Upper lobe of right lung (tissue), 1 donor: ENCODE measurements around the gene RNF213. TPM values are rescaled to one million over a fixed set of nuclear protein-coding genes. Genes with fewer than 3 reads are reported as not detected.
"Not testable (repeated sequence)": the region's sequence is repeated elsewhere in the genome, so short reads cannot be mapped to it uniquely, and the experiment has no call there.

Experiments used
- ATAC-seq: fragments of 200-7000 bp; cut with Tn5 transposase; one replicate; pipeline ENCODE4 v1.9.1; 2020; ENCODE audit warnings: mild to moderate bottlenecking, moderate library complexity
- DNase-seq: peaks from one replicate; pipeline ENCODE4 v3.0.0-alpha.2; 2020
- H3K27ac ChIP-seq: fragments of 200-600 bp; one replicate; pipeline ENCODE4 v1.8.0; 2022
- H3K27me3 ChIP-seq: fragments of 200-600 bp; one replicate; pipeline ENCODE4 v1.8.0; 2022; ENCODE audit warnings: mild to moderate bottlenecking
- H3K36me3 ChIP-seq: fragments of 200-600 bp; one replicate; pipeline ENCODE4 v1.8.0; 2022
- H3K4me1 ChIP-seq: fragments of 200-600 bp; one replicate; pipeline ENCODE4 v1.8.0; 2022
- H3K4me3 ChIP-seq: fragments of 200-600 bp; one replicate; pipeline ENCODE4 v1.8.0; 2022; ENCODE audit warnings: mild to moderate bottlenecking
- H3K9me3 ChIP-seq: fragments of 200-600 bp; one replicate; pipeline ENCODE4 v1.8.0; 2022
- intact Hi-C: fragments of 100-400 bp; cut with DNase I; formaldehyde crosslinking; loops from one replicate; pipeline ENCODE4 v1.11.0; 2022
- total RNA-seq: library from RNA; stranded (reverse); fragmentation: NEBNext Ultra II Directional; extraction: Animal tissue kit (Norgen Biotek cat#: 25700); gene quantifications from one replicate; pipeline ENCODE4 v1.2.1, GENCODE V29; 2021
- TF ChIP-seq, protein P1 (sequence below): fragments of 200-600 bp; IDR thresholded peaks from one replicate; pipeline ENCODE4 v1.8.0; 2022; ENCODE audit warnings: antibody characterized with exemption
- donor health status: DM: no; HTN: yes; CAD: no; lungs with severe emphysema.

RNF213 gene
- total RNA-seq, 1 donor from 2014 or later, result 236 TPM

- peak; percentile 49 for ATAC-seq
- no peak for DNase-seq
- H3K36me3 ChIP-seq, result peaks cover 52% of the 10 kb centered on the region
- TF ChIP-seq, protein P1, sequence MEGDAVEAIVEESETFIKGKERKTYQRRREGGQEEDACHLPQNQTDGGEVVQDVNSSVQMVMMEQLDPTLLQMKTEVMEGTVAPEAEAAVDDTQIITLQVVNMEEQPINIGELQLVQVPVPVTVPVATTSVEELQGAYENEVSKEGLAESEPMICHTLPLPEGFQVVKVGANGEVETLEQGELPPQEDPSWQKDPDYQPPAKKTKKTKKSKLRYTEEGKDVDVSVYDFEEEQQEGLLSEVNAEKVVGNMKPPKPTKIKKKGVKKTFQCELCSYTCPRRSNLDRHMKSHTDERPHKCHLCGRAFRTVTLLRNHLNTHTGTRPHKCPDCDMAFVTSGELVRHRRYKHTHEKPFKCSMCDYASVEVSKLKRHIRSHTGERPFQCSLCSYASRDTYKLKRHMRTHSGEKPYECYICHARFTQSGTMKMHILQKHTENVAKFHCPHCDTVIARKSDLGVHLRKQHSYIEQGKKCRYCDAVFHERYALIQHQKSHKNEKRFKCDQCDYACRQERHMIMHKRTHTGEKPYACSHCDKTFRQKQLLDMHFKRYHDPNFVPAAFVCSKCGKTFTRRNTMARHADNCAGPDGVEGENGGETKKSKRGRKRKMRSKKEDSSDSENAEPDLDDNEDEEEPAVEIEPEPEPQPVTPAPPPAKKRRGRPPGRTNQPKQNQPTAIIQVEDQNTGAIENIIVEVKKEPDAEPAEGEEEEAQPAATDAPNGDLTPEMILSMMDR, result no peak
- intact Hi-C loops, result no loop called here
- H3K27me3 ChIP-seq, result no peaks in the 10 kb centered on the region
- H3K9me3 ChIP-seq, result no peaks in the 10 kb centered on the region
- no peak overlapping the region for H3K4me3 ChIP-seq
- H3K27ac ChIP-seq, result peak overlapping the region; percentile 42
- peaks cover 11% of the 10 kb centered on the region for H3K4me1 ChIP-seq
Observed at GRCh38 chr17:80395402-80396151, 134.9 kb downstream of the RNF213 start.

DNA sequence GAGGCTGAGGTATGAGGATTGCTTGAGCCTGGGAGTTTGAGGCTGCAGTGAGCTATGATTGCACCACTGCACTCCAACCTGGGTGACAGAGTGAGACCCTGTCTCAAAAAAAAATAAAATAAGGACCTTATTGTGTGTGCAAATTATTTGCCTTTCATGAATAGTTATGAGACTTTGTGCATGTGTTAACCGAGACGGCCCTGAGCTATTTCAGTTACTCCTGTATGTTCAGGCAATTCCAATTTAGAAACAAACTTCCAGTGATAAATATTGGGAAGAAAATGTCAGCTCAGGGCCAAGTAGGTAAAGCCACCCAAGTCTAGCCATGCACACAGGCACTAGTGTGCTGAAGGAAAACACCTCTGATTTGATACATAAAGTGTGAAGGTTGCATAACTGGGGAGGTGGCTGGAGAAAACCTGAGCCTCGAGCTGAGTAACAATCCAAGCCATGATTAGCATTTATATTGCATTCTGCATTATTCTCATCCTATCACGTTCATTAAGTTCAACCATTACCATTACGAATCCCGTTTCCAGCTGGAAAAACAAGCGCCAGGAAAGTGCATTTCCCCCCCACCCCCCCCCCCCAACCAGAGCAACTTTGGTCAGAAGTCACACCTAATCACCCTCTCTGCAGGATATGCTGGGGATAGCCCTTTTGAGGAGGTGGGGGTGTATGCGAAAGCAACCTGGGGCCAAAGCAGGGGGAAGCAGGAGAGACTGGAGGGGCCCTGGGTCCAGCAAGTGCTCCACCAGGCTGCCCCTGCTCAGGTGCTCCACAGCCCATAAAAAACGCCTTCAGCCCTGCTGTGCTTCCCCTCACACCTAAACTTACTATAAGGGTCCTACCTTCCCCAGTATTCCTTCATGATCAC is 135.7 kb downstream of the RNF213 start:
- no peak for DNase-seq
- Histone ChIP-seq H3K27ac (no peak overlapping the region), H3K4me3 (no peak overlapping the region), H3K27me3 (no peaks in the 10 kb centered on the region), H3K36me3 (peaks cover 43% of the 10 kb centered on the region), H3K4me1 (peaks cover 11% of the 10 kb centered on the region), H3K9me3 (no peaks in the 10 kb centered on the region)
- TF ChIP-seq, protein P1, result no peak
- intact Hi-C loops, result no loop called here
- peak; percentile 33 for ATAC-seq

- peaks cover 11% of the 10 kb centered on the region for H3K4me1 ChIP-seq
- no peak overlapping the region for H3K4me3 ChIP-seq
- peaks cover 39% of the 10 kb centered on the region for H3K36me3 ChIP-seq
- H3K9me3 ChIP-seq, result no peaks in the 10 kb centered on the region
- no peaks in the 10 kb centered on the region for H3K27me3 ChIP-seq
- TF ChIP-seq, protein P1, result no peak
- ATAC-seq (peak; percentile 44), DNase-seq (no peak)
- intact Hi-C loops, result no loop called here
- H3K27ac ChIP-seq, result no peak overlapping the region
Observed at GRCh38 chr17:80397034-80397387, 136.4 kb downstream of the RNF213 start.

DNA sequence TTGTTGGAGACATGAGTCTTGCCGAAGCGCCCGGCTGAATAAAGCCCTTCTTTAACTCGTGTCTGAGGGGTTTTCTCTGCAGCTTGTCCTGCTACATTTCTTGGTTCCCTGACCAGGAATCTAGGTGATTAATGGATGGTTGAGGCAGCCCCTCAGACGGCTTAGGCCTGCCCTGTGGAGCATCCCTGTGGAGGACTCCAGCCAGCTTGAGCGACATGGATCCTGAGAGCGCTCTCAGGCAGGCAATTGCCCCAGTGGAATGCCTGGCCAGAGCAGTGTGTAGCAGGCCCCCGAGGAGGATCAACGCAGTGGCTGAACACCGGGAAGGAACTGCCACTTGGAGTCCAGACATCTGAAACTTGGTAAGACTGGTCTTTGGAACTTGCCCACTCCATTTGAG is 137.0 kb downstream of the RNF213 start:
- no peak overlapping the region for H3K4me3 ChIP-seq
- TF ChIP-seq, protein P1, result no peak
- H3K27ac ChIP-seq, result no peak overlapping the region
- ATAC-seq (no peak), DNase-seq (no peak)
- intact Hi-C loops, result no loop called here
- H3K4me1 ChIP-seq, result peaks cover 11% of the 10 kb centered on the region
- no peaks in the 10 kb centered on the region for H3K27me3 ChIP-seq
- peaks cover 32% of the 10 kb centered on the region for H3K36me3 ChIP-seq
- H3K9me3 ChIP-seq, result no peaks in the 10 kb centered on the region

- H3K27ac ChIP-seq, ATAC-seq, intact Hi-C loops, H3K4me1 ChIP-seq, H3K4me3 ChIP-seq, DNase-seq, H3K27me3 ChIP-seq, H3K36me3 ChIP-seq, H3K9me3 ChIP-seq: not testable (repeated sequence)
Observed at GRCh38 chr17:80401086-80401485, 140.4 kb downstream of the RNF213 start.

DNA sequence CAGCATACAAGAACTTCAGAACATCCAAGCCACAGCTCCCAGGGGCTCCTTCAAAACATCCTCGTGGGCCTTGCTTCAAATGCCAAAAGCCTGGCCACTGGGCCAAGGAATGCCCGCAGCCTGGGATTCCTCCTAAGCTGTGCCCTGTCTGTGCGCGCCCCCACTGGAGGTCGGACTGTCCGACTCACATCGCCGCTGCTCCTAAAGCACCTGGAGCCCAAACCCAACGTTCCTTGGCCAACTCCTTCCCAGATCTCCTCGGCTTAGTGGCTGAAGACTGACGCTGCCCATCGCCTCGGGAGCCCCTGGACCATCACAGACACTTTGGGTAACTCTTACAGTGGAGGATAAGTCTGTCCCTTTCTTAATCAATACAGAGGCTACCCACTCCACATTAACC is 141.4 kb downstream of the RNF213 start:
- H3K36me3 ChIP-seq, H3K27ac ChIP-seq, H3K9me3 ChIP-seq, H3K27me3 ChIP-seq, H3K4me3 ChIP-seq, H3K4me1 ChIP-seq, intact Hi-C loops, ATAC-seq, DNase-seq: not testable (repeated sequence)
